GM19438 (cell line): ENCODE results near the gene TYW1.
"Not testable (repeated sequence)": the region's sequence is repeated elsewhere in the genome, so short reads cannot be mapped to it uniquely, and the experiment has no call there.

Experiments used
- ATAC-seq: cut with Tn5 transposase; IDR thresholded peaks from one replicate; pipeline ENCODE4 v1.9.1; 2021; ENCODE audit warnings: low read depth; ENCODE audit not compliant: unreplicated experiment

The TYW1 gene

GRCh38 chr7:67184912-67185659 lies 188.5 kb downstream of the TYW1 start:
- not testable (repeated sequence) for ATAC-seq

DNA sequence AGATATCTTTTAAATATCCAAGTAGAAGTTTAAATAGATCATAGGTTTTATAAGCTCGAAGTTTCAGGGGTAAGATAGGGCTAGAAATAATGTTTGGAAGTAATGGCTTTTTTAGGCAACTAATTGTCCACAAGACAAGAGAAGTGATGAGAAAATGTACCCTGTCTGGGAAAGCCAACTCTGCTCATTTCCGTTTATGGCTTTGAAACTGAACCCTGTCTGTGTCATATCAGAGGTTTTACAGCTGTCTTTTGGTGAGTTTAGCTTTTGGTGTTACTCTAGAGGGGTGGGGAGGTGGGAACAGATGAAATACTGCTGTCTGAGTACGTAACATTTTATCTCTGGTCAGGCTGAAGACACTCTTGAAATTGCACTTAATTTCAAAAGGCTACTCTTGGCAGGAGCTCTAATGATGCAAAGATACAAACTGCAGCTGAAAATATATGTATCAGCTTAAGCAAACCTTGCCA lies 189.1 kb downstream of the TYW1 start:
- ATAC-seq: not testable (repeated sequence)

GRCh38 chr7:67189160-67189559 lies 192.5 kb downstream of the TYW1 start:
- ATAC-seq: not testable (repeated sequence)

DNA sequence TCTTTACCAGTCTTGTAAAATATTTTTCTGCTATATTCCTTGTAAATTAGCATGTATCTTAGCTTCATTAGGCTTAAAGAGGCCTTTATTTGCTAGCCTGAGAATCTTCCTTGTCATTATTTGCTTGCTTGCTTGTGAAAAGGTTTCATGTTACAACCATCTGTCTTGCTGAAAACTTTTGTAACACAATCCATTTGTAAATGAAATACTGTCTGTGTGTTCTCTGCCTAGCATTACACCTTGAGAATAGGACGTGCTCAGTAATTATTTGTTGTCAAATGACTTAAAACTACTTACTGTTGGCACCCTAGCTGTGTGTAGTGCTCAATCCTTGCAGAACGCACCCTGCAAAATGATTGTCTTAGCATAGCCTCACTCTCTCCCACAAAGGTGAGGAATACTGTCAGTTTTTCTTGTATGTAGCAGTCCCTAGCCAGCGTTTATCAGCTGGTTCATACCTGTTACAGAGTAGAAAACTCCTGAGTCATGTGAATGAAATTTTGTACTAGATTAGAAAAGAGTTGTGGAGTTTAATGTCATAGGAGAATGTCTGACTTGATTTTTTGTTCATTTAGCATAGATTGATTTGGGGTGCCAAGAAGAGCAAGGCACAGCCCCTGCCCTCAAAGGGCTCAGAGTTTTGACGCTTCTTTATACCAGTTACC lies 193.3 kb downstream of the TYW1 start:
- ATAC-seq: not testable (repeated sequence)

DNA sequence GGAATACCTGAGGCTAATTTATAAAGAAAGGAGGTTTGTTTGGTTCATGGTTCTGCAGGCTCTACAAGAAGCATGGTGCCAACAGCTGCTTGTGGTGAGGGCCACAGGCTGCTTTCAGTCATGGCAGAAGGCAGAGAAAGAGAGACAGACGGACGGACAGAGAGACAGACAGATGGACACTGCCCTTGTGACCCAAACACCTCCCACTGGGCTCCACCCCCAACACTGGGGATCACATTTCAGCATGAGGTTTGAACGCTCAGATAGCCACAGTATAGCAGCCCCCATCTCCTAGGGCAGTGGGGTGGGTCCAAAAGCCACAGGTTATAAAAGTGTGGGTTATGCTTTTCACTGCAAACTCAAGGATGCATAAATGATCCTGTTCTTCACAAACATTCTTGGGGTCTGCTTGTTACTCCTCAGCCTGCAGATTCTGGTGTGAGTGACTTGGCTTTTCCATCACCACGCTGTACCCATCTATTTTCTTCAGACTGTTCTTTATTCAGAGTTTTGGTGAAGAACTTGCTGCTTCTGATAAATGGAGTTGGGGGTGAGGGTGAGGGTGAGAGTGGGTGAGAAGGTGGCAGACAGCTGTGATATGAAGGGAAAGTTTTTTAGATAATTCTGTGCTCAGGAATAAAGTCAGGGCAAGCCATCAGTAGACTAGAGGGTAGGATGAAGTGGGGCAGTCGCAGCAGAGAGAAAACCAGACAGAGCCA lies 194.5 kb downstream of the TYW1 start:
- not testable (repeated sequence) for ATAC-seq

- ATAC-seq: not testable (repeated sequence)
Measured at GRCh38 chr7:67192123-67192702, 195.6 kb downstream of the TYW1 start.

DNA sequence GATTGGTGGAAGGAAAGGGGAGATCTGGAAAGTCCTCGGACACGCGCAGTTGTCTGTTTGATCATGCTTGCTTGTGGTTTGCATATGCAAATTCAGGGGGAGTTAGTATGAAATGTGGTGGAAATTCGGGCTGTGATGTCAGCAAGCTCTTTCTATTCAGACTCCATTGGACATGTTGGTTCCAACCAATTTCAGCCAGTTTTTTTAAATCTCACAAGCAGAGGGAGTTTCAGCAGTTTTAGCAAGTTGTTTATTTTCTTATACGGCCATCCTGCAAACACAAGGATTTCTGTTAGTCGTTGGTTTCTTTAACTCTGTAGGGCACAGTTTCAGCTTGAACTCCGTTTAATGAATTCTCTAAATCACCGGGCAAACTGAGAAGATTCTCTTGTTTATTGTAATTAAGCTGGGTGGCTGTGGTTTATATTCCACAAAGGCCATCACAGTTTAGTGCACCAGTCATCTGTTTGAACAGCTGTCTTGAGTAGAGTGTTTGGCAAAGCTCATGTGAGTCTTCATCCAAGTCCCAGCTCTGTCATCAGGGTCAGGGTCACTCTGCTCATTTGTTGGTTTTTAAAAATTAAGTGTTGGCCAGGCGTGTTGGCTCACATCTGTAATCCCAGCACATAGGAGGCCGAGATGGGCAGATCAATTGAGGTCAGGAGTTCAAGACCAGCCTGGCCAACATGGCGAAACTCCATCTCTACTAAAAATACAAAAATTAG lies 196.4 kb downstream of the TYW1 start:
- ATAC-seq: not testable (repeated sequence)

DNA sequence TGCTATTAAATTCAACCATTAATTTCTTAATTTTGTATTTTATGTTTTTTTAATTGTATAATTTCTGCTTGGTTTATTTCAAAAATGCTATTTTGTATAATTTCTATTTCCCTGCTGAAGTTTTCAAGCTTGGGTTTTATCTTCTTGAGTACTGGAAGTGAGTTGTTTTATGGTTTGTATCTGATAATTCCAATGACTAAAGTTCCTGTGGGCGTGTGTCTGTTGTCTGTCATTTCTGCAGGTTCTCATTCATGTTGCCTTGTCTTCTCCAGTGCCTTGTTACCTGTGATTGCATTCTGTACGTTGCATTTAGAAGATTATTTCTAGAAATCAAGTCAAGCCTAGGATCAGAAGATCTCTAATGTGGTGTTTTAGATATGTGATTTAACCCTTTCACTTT lies 199.5 kb downstream of the TYW1 start:
- ATAC-seq: not testable (repeated sequence)

GRCh38 chr7:67198865-67199526 lies 202.4 kb downstream of the TYW1 start:
- not testable (repeated sequence) for ATAC-seq

DNA sequence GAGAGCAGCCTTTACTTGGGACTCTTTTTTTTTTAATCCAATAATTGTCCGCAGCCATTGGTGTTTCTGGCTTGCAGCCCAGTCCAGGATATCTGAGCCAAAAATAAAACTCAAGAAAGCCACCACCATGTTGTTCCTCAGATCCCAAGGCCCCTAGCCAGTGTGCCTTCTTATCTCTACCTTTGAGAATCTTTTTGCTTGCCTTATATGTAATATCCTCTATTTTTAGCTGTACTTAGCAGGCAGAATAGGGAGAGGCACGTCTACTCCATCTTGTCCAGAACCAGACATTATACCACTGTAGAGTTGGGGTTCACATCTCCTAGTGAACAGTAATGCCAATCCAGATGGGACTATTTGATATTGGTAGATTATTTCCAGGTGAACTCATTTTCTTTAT lies 209.1 kb downstream of the TYW1 start:
- not testable (repeated sequence) for ATAC-seq

DNA sequence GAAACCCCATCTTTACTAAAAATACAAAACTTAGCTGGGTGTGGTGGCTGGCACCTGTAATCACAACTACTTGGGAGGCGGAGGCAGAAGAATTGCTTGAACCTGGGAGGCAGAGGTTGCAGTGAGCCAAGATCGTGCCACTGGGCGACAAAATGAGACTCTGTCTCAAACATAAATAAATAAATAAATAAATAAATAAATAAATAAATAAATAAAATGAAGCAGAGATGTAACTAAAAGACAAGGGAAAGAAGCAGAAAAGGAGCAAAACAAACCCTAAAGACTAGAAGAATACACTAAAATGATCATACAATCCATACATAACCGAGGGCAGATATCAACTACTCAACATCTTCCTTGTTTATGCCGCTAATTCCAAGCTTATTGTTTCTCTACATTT lies 209.8 kb downstream of the TYW1 start:
- no peak for ATAC-seq

GRCh38 chr7:67208656-67209055 lies 212.0 kb downstream of the TYW1 start:
- not testable (repeated sequence) for ATAC-seq

- ATAC-seq: no peak
Measured at GRCh38 chr7:67209256-67209655, 212.6 kb downstream of the TYW1 start.

DNA sequence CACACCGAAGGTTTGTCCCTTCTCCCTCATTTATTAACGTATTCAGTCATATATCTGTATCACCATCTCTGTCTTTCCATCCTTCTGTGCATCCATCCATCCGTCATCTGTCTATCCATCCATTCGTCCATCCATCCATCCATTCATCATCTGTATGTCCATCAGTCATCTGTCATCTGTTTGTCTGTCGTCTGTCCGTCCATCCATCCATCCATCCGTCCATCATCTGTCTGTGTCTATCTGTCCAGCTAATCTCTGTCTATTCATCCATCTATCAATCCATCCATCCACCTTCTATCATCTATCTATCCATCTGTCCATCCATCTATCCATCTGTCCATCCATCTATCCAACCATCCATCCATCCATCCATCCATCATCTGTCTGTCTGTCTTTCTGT lies 213.9 kb downstream of the TYW1 start:
- ATAC-seq: no peak

DNA sequence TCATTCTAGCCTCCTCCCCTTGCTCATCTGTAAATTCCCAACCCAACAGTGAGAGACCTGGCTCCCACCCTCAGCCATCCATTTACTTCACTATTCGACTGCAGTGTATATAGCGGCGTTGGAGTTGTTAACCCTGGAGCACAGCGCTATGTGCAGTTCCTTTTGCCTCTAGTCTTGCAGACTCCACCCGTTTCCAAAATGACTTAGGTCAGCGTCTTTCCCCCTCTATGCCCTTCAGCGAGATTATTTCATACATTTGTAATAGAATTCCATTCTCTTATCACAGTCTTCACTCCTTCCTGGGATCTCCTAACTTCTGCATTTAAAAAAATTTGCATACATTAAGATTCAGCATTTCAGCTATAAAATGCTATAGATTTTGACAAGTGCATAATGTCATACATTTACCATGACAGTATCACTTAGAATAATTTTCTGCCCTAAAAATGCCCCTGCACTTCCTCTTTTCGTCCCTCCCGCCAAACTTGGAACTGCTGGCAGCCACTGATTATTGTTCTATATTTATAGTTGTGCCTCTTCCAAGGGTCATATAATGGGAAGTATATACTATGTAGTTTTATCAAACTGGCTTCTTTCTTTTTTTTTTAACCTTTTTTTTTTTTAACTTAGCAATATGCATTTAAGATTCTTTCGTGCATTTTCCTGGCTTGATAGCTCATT lies 215.2 kb downstream of the TYW1 start:
- not testable (repeated sequence) for ATAC-seq

- not testable (repeated sequence) for ATAC-seq
Measured at GRCh38 chr7:67213038-67213437, 216.4 kb downstream of the TYW1 start.

DNA sequence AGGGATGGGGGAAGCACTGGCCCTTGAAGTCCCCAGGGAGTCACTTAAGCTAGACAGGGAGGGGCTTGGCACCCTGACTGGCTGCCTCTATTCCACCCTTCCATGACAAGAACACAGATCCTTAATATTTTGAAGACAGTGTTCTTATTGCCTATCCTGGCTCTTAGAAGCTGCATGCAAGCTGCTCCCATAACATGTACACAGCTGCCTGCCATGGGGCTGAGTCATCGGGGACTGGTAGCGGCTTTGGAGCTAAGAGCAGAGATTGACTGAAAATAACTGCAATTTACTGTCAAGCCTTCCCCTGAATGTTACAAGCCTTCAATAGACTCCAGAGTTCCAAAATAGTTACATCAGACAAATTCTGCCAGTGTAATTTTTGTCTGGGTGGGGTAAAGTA lies 226.9 kb downstream of the TYW1 start:
- not testable (repeated sequence) for ATAC-seq

DNA sequence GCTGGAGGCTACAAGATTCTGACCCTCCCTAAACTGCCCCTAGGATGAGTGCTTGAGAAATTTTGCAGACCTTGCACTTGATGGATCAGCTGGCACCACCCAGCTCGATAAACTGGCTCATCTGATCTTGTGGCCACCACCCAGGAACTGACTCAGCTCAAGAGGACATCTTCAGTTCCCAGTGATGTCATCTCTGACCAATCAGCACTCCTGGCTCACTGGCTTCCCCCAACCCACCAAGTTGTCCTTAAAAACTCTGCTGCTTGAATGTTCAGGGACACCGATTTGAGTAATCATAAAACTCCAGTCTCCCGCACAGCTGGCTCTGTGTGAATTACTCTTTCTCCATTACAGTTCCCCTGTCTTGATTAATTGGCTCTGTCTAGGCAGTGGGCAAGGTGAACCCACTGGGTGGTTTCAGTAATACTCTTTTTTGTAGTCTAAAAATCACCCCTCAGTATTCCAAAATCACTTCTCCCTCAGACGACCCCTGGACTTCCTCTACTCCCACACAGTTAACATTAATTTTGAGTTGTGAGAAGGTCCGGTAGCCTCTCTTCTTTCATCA lies 229.8 kb downstream of the TYW1 start:
- not testable (repeated sequence) for ATAC-seq

DNA sequence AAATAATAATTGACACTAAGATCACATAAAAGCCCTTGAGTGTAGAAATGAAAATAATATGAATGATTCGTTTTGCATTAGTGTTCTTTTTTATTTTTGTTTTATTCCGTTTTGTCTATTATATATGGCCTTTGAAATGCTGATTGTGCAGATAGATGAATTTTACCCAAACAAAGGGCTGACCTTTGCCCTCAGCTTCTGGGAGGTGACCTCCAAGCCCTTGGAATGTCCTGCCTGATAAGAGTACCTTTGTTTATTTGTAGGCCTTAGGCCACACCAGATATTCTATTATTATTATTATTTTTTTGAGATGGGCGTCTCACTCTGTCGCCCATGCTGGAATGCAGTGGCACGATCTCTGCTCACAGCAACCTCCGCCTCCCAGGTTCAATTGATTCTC lies 230.3 kb downstream of the TYW1 start:
- ATAC-seq: not testable (repeated sequence)
